Colonic mucosa (tissue), 4 donors: ENCODE results near the gene PHACTR3. TPM values are rescaled to one million over a fixed set of nuclear protein-coding genes. Genes with fewer than 3 reads are reported as not detected.

Experiments
- DNase-seq: peaks from one replicate; pipeline ENCODE4 v3.0.0-alpha.2; 2020
- H3K27ac ChIP-seq: fragments of 200-600 bp; one replicate; pipeline ENCODE4 v1.8.0; 2021
- H3K27me3 ChIP-seq: fragments of 200-600 bp; one replicate; pipeline ENCODE4 v1.8.0; 2021
- H3K36me3 ChIP-seq: fragments of 200-600 bp; one replicate; pipeline ENCODE4 v1.8.0; 2021
- H3K4me1 ChIP-seq: fragments of 200-600 bp; one replicate; pipeline ENCODE4 v1.8.0; 2021; ENCODE audit warnings: mild to moderate bottlenecking
- H3K4me3 ChIP-seq: fragments of 200-600 bp; one replicate; pipeline ENCODE4 v1.8.0; 2021
- H3K9ac ChIP-seq, 2 donors: one replicate each; pipeline ENCODE4 v1.7.0; 2013; ENCODE audit warnings: control low read depth in 2 of 2, low read depth in 2 of 2, low read length in 2 of 2
- H3K9me3 ChIP-seq: fragments of 200-600 bp; one replicate; pipeline ENCODE4 v1.8.0; 2021
- intact Hi-C: fragments of 100-400 bp; cut with DNase I; formaldehyde crosslinking; loops from one replicate; pipeline ENCODE4 v1.14.1; 2022
- total RNA-seq, 2 donors: library from RNA; stranded (reverse); fragmentation: NEBNext Ultra II Directional in 1 of 2; extraction: Animal tissue kit (Norgen Biotek cat#: 25700) in 1 of 2; gene quantifications; one replicate each; pipeline ENCODE4 v1.2.1, GENCODE V29; 2021
- TF ChIP-seq, protein P1 (sequence below): fragments of 200-600 bp; IDR thresholded peaks from one replicate; pipeline ENCODE4 v1.8.0; 2022; ENCODE audit warnings: antibody characterized with exemption, mild to moderate bottlenecking
- donor health status: healthy.
- donor health status: DM: no; HTN: no; CAD: no.
- donor health status: DM: no; HTN: no; CAD: no.

The PHACTR3 gene
- total RNA-seq, 2 donors from 2014 or later, result 0.44 to 0.53 TPM

GRCh38 chr20:59835448-59836395 is 231.4 kb downstream of the PHACTR3 start:
- peak overlapping the region in 1 of 2 donors; percentile 14 for H3K9ac ChIP-seq
- H3K4me3 ChIP-seq, result no peak overlapping the region
- TF ChIP-seq, protein P1, sequence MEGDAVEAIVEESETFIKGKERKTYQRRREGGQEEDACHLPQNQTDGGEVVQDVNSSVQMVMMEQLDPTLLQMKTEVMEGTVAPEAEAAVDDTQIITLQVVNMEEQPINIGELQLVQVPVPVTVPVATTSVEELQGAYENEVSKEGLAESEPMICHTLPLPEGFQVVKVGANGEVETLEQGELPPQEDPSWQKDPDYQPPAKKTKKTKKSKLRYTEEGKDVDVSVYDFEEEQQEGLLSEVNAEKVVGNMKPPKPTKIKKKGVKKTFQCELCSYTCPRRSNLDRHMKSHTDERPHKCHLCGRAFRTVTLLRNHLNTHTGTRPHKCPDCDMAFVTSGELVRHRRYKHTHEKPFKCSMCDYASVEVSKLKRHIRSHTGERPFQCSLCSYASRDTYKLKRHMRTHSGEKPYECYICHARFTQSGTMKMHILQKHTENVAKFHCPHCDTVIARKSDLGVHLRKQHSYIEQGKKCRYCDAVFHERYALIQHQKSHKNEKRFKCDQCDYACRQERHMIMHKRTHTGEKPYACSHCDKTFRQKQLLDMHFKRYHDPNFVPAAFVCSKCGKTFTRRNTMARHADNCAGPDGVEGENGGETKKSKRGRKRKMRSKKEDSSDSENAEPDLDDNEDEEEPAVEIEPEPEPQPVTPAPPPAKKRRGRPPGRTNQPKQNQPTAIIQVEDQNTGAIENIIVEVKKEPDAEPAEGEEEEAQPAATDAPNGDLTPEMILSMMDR, result no peak

GRCh38 chr20:59836767-59837166 is 232.4 kb downstream of the PHACTR3 start:
- H3K9ac ChIP-seq, result no peak overlapping the region
- no peaks in the 10 kb centered on the region for H3K36me3 ChIP-seq
- no peak for DNase-seq
- no peaks in the 10 kb centered on the region for H3K4me1 ChIP-seq
- H3K27ac ChIP-seq, result no peak overlapping the region
- TF ChIP-seq, protein P1, result no peak
- intact Hi-C loops, result no loop called here
- H3K4me3 ChIP-seq, result no peak overlapping the region
- H3K9me3 ChIP-seq, result no peaks in the 10 kb centered on the region
- no peaks in the 10 kb centered on the region for H3K27me3 ChIP-seq

More at GRCh38 chr20:59835448-59836395, 231.4 kb downstream of the PHACTR3 start:
- Histone ChIP-seq H3K9me3 (no peaks in the 10 kb centered on the region), H3K27me3 (no peaks in the 10 kb centered on the region), H3K36me3 (no peaks in the 10 kb centered on the region), H3K4me1 (no peaks in the 10 kb centered on the region), H3K27ac (no peak overlapping the region)
- DNase-seq, result peak; percentile 45
- intact Hi-C loops, result no loop called here

DNA sequence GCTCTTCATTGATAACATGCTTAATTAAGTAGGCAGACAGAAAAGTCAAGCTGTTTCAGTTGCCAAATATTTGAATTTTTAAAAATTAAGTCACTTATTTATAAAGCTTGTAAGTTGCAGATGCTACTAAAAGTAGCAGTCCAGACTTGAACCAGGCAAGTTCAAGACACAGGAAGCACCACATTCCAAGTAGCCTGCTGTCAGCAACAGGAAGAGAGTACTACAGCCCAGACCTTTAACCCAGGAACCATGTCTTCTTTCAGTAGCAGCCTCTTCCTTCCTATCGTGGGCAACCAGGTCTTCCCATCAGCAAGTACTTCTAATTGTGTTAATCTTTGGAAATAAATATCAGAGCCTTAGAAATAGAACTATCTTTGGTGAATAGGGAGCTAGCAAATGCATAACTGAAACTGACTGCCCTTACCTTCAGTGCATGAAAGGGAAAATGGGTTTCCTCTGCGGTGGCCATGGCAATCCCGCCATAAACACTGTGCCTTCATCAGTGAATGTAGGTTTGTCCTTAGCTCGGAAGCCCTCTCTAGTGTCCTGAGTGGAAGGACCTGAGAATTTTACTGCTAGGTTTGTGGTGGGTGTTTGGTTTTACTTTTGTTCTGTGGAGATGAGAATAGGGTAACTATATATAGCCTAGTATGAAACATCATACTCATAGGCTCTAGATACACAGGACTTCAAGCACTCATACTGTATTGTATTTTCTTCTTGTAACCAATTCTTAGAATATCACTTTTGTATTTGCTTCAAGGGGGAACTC is 233.5 kb downstream of the PHACTR3 start:
- Histone ChIP-seq H3K4me3 (no peak overlapping the region), H3K9me3 (no peaks in the 10 kb centered on the region), H3K4me1 (no peaks in the 10 kb centered on the region), H3K9ac (no peak overlapping the region), H3K27me3 (no peaks in the 10 kb centered on the region), H3K36me3 (no peaks in the 10 kb centered on the region), H3K27ac (no peak overlapping the region)
- intact Hi-C loops, result no loop called here
- TF ChIP-seq, protein P1, result no peak
- DNase-seq, result no peak

DNA sequence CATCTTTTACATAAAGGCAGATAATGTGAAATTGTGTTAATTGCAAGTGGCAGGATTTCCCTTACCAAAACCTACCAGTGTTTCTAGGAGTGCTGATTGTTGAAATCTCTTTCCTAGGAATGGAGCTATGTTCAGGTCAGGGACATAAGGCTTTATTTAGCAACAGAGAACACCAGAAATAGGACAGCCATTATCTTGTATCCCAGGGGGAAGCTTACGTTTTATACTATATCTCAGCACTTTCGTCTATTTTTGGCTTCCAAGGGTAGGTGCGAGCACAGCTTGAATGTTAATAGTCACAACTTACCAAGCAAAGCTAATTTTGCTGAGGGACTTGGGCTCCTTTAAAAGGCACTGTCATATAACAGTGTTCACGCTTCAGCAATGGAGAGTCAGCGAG is 235.1 kb downstream of the PHACTR3 start:
- Histone ChIP-seq H3K9me3 (no peaks in the 10 kb centered on the region), H3K36me3 (no peaks in the 10 kb centered on the region), H3K9ac (no peak overlapping the region), H3K4me3 (no peak overlapping the region), H3K27me3 (no peaks in the 10 kb centered on the region), H3K4me1 (no peaks in the 10 kb centered on the region), H3K27ac (no peak overlapping the region)
- no peak for DNase-seq
- TF ChIP-seq, protein P1, result no peak
- intact Hi-C loops, result no loop called here

DNA sequence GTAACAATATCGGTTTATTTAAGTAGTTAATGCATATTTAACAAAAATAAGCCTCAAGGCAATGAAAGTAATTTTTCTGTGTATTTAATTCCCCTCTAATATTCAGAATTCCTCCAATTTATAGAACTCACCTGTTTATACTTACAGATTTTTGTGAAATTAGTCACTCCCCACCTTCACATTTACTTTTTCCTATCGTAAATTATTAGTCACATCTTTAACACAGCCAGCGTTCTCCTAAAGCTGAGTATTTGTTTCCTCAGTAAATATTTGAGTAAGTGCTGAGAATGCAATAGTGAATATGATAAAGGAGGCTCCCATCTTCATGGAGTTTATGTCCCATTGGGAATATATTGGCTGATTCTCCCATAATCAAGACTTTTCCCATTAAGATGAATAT is 241.1 kb downstream of the PHACTR3 start:
- H3K36me3 ChIP-seq, result no peaks in the 10 kb centered on the region
- intact Hi-C loops, result no loop called here
- H3K27me3 ChIP-seq, result no peaks in the 10 kb centered on the region
- H3K9me3 ChIP-seq, result no peaks in the 10 kb centered on the region
- H3K4me3 ChIP-seq, result no peak overlapping the region
- no peak for DNase-seq
- H3K9ac ChIP-seq, result no peak overlapping the region
- H3K4me1 ChIP-seq, result no peaks in the 10 kb centered on the region
- H3K27ac ChIP-seq, result no peak overlapping the region
- TF ChIP-seq, protein P1, result no peak
